Lower lobe of right lung (tissue), 2 donors: Measurements from ENCODE around the gene PGAM5. TPM values are rescaled to one million over a fixed set of nuclear protein-coding genes. Genes with fewer than 3 reads are reported as not detected.

Experiments used
- ATAC-seq, 2 donors: fragments of 200-7000 bp; cut with Tn5 transposase; one replicate each; pipeline ENCODE4 v1.9.1; 2020 to 2022; ENCODE audit warnings: mild to moderate bottlenecking in 2 of 2, moderate library complexity in 2 of 2
- DNase-seq: peaks from one replicate; pipeline ENCODE4 v3.0.0-alpha.2; 2020
- H3K27ac ChIP-seq: fragments of 200-600 bp; one replicate; pipeline ENCODE4 v1.8.0; 2022
- H3K27me3 ChIP-seq: fragments of 200-600 bp; one replicate; pipeline ENCODE4 v1.8.0; 2022; ENCODE audit warnings: low read depth
- H3K36me3 ChIP-seq: fragments of 200-600 bp; one replicate; pipeline ENCODE4 v1.8.0; 2022; ENCODE audit warnings: mild to moderate bottlenecking
- H3K4me1 ChIP-seq: fragments of 200-600 bp; one replicate; pipeline ENCODE4 v1.8.0; 2022
- H3K4me3 ChIP-seq: fragments of 200-600 bp; one replicate; pipeline ENCODE4 v1.8.0; 2022; ENCODE audit warnings: mild to moderate bottlenecking
- H3K9me3 ChIP-seq: fragments of 200-600 bp; one replicate; pipeline ENCODE4 v1.8.0; 2022
- intact Hi-C: fragments of 100-400 bp; cut with DNase I; formaldehyde crosslinking; loops from one replicate; pipeline ENCODE4 v1.11.0; 2022
- total RNA-seq: library from RNA; stranded (reverse); fragmentation: NEBNext Ultra II Directional; extraction: Animal tissue kit (Norgen Biotek cat#: 25700); gene quantifications from one replicate; pipeline ENCODE4 v1.2.1, GENCODE V29; 2021
- TF ChIP-seq, protein P1 (sequence below): fragments of 200-600 bp; IDR thresholded peaks from one replicate; pipeline ENCODE4 v1.8.0; 2022; ENCODE audit warnings: antibody characterized with exemption, mild to moderate bottlenecking
- donor health status: DM: no; HTN: yes; CAD: no; lungs with severe emphysema.

Gene PGAM5
- total RNA-seq, 1 donor from 2014 or later, result 21.7 TPM

DNA sequence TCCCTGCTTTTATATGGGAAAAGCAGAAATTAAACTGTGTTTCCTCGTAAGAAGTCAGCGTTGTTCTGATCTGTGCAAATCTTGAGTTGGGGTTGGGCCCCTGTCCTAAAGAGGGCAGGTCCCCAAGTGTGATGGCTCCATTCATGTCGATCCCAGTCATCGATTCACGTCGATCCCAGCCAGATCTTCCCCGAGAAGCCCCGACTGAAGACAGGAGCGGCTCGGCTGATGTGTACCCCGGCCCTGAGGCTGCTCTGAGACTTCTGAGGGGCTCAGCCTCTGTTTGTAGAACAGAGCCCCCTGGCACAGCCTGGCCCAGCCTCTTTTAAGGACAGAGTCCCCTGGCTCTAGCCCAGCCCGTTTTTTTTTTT is 9.3 kb downstream of the PGAM5 start:
- Histone ChIP-seq H3K27me3 (no peaks in the 10 kb centered on the region), H3K4me1 (no peaks in the 10 kb centered on the region), H3K4me3 (no peak overlapping the region), H3K27ac (no peak overlapping the region), H3K36me3 (peaks cover 93% of the 10 kb centered on the region), H3K9me3 (no peaks in the 10 kb centered on the region)
- intact Hi-C loops, result no loop called here
- TF ChIP-seq, protein P1, sequence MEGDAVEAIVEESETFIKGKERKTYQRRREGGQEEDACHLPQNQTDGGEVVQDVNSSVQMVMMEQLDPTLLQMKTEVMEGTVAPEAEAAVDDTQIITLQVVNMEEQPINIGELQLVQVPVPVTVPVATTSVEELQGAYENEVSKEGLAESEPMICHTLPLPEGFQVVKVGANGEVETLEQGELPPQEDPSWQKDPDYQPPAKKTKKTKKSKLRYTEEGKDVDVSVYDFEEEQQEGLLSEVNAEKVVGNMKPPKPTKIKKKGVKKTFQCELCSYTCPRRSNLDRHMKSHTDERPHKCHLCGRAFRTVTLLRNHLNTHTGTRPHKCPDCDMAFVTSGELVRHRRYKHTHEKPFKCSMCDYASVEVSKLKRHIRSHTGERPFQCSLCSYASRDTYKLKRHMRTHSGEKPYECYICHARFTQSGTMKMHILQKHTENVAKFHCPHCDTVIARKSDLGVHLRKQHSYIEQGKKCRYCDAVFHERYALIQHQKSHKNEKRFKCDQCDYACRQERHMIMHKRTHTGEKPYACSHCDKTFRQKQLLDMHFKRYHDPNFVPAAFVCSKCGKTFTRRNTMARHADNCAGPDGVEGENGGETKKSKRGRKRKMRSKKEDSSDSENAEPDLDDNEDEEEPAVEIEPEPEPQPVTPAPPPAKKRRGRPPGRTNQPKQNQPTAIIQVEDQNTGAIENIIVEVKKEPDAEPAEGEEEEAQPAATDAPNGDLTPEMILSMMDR, result no peak
- DNase-seq (no peak), ATAC-seq (no peak)

DNA sequence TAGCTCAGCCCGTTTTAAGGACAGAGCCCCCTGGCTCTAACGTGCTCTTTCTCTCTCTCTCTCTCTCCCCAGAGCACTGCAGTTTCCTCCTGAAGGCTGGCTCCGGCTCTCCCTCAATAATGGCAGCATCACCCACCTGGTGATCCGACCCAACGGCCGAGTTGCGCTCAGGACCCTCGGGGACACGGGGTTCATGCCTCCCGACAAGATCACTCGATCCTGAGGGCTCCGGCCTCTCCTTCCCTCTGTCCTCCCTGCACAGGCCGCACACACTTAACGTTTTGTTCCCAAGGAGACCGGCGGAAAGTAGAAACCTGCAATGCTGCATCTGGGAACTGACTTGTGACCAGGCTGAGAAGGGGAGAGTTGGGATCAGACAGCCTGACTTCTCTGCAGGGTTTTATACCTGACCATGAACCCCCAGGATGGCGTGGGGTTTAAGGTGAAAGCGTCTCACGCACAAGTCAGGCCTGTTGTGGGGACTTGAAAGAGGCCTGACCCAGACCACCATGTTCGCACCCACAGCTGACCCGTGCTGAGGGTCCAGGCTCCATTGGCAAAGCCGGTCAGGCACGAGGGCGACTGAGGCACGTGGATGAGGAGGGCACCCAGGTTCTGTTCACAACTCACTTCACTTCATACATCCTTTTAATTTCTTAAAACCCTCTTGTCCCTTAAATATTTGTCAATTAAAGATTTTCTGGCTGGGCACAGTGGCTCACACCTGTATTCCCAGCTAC is 10.1 kb downstream of the PGAM5 start:
- peaks cover 93% of the 10 kb centered on the region for H3K36me3 ChIP-seq
- no peaks in the 10 kb centered on the region for H3K9me3 ChIP-seq
- H3K27ac ChIP-seq, result no peak overlapping the region
- TF ChIP-seq, protein P1, result no peak
- no peak for ATAC-seq
- H3K4me1 ChIP-seq, result no peaks in the 10 kb centered on the region
- DNase-seq, result no peak
- intact Hi-C loops, result no loop called here
- no peak overlapping the region for H3K4me3 ChIP-seq
- H3K27me3 ChIP-seq, result no peaks in the 10 kb centered on the region

DNA sequence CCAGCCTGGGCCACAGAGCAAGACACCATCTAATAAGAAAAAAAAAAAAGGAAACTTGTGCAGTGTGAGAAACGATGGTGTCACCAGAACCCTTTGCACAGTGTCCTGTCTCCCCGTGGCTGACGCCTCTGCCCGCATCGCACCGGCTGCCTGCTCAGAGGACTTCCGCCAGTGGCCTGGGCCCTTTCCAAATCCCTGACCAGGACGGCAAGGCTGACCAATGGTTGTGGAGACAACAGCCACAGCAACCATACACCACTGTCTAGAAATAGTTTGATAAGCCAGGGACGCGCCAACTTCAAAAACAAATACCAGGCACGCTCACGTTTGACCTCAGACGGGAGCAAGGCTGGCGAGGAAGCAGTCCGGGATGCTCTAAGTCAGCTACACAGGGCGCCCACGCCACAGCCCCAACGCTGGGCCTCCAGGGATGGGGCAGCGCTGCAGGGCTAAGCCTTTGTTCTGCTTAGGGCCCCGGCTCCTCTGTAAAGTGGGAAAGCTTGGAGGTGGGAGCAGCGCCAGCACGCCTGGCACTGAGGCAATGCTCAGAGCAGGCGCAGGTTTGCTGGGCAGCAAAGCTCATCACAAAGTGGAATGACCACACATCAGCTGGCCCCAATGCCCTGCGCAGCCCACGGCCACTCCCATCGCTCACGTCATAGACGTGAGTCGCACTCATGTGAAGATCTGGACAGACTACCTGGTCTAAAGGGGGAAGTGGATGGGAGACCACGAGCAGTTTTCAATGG is 12.5 kb downstream of the PGAM5 start:
- peaks cover 97% of the 10 kb centered on the region for H3K36me3 ChIP-seq
- no peak for ATAC-seq

DNA sequence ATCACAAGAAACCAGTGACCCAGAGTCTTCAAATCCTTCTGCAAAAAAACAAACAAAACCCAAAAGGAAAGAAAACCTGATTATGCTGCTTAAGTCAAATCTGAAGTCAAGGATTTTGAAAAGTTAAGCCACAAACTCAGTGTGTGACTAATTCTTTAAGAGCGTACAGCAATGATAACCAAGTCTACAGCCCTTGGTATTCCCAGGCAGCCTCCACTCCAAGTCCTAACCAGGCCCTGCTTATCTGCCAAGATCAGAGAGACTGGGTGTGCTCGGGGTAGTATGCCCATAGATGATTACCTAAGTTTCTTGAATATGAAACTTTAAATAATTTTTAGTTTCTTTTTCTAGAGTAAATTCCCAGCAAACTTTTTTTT is 13.1 kb downstream of the PGAM5 start:
- H3K27ac ChIP-seq, result no peak overlapping the region
- DNase-seq (no peak), ATAC-seq (no peak)
- intact Hi-C loops, result no loop called here
- no peak overlapping the region for H3K4me3 ChIP-seq
- H3K9me3 ChIP-seq, result no peaks in the 10 kb centered on the region
- TF ChIP-seq, protein P1, result no peak
- no peaks in the 10 kb centered on the region for H3K27me3 ChIP-seq
- peaks cover 99% of the 10 kb centered on the region for H3K36me3 ChIP-seq
- no peaks in the 10 kb centered on the region for H3K4me1 ChIP-seq

More for the DNA sequence above, 12.5 kb downstream of the PGAM5 start:
- Histone ChIP-seq H3K27ac (no peak overlapping the region), H3K4me1 (no peaks in the 10 kb centered on the region), H3K9me3 (no peaks in the 10 kb centered on the region), H3K4me3 (no peak overlapping the region), H3K27me3 (no peaks in the 10 kb centered on the region)
- intact Hi-C loops, result no loop called here
- no peak for DNase-seq
- TF ChIP-seq, protein P1, result no peak

DNA sequence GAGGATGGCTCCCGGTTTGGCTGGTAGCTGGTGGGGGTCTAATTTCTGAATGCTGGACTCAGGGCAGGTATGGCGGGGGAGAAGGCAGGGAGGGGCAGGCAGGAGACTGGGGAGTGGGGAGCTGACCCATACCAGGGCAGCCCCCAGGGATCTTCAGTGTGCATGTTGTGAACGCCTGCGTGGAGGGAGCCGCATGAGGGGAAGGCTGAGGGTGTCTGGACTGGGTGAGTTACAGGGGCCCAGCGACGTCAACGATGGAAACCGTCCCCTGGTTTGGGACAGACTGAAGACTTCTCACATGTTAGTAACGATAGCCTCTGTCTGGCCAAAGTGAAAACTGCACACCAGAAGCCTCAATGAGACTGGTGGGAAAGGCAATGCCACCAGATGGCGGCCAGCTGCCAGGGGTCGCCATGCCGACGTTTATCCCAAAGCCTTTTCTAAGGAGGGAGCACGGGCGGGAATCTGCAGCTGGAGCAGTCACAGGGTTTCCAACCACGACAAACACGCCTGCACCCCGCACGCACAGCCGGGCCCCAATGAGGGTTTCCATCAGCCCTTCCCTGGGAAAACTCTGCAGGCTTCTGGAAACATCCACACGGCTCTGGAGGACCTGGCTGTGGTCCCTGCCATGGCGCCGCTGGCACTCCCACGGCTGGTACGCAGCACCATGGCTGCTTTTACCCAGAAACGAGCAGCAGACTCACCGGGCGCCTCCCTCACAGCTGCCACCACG is 14.0 kb downstream of the PGAM5 start:
- peaks cover 95% of the 10 kb centered on the region for H3K36me3 ChIP-seq

More for the DNA sequence above, 14.0 kb downstream of the PGAM5 start:
- DNase-seq, result no peak
- Histone ChIP-seq H3K4me3 (no peak overlapping the region), H3K27ac (no peak overlapping the region), H3K9me3 (no peaks in the 10 kb centered on the region), H3K27me3 (no peaks in the 10 kb centered on the region), H3K4me1 (no peaks in the 10 kb centered on the region)
- TF ChIP-seq, protein P1, result no peak
- intact Hi-C loops, result no loop called here
- ATAC-seq, result no peak
